Mesothelial cell of epicardium (in vitro differentiated cells): Measurements from ENCODE around the gene DCLK1. TPM values are rescaled to one million over a fixed set of nuclear protein-coding genes. Genes with fewer than 3 reads are reported as not detected.

ENCODE experiments used
- DNase-seq, 2 experiments: peaks; one replicate each; pipeline ENCODE4 v3.0.0; 2021; ENCODE audit warnings: low spot score in 2 of 2; ENCODE audit not compliant: unreplicated experiment in 2 of 2
- H3K27ac Mint-ChIP-seq: 2 replicates; pipeline ENCODE4 v1.8.0; 2021; ENCODE audit warnings: mixed read lengths
- H3K27me3 Mint-ChIP-seq: 2 replicates; pipeline ENCODE4 v1.8.0; 2021; ENCODE audit warnings: low read depth, mixed read lengths
- H3K36me3 Mint-ChIP-seq: 2 replicates; pipeline ENCODE4 v1.8.0; 2021; ENCODE audit warnings: mixed read lengths
- H3K4me1 Mint-ChIP-seq: 2 replicates; pipeline ENCODE4 v1.8.0; 2021; ENCODE audit warnings: mixed read lengths
- H3K4me3 Mint-ChIP-seq: 2 replicates; pipeline ENCODE4 v1.8.0; 2021; ENCODE audit warnings: mild to moderate bottlenecking, moderate library complexity, mixed read lengths
- H3K9me3 Mint-ChIP-seq: 2 replicates; pipeline ENCODE4 v1.8.0; 2021; ENCODE audit warnings: mixed read lengths
- CTCF ChIP-seq: fragments of 200-600 bp; sonication (generic); IDR thresholded peaks from one replicate; pipeline ENCODE4 v1.5.0; 2021; ENCODE audit warnings: antibody characterized with exemption; ENCODE audit not compliant: unreplicated experiment
- total RNA-seq: library from RNA; stranded (reverse); gene quantifications from 3 replicates; pipeline ENCODE4 v1.2.1, GENCODE V29; 2021

Gene DCLK1
- total RNA-seq, 1 donor from 2014 or later, result 21.7 TPM

GRCh38 chr13:35909091-35909490 is 222.1 kb downstream of the DCLK1 start:
- DNase-seq, result no peak
- Mint-ChIP-seq H3K4me3 (no peak overlapping the region), H3K9me3 (no peaks in the 10 kb centered on the region), H3K4me1 (peaks cover 4% of the 10 kb centered on the region), H3K36me3 (no peaks in the 10 kb centered on the region), H3K27me3 (no peaks in the 10 kb centered on the region), H3K27ac (no peak overlapping the region)
- no peak for TF ChIP-seq CTCF

GRCh38 chr13:35908226-35908625 is 223.0 kb downstream of the DCLK1 start:
- TF ChIP-seq CTCF, result no peak
- Mint-ChIP-seq H3K4me1 (peaks cover 4% of the 10 kb centered on the region), H3K27me3 (no peaks in the 10 kb centered on the region), H3K27ac (no peak overlapping the region), H3K9me3 (no peaks in the 10 kb centered on the region), H3K4me3 (no peak overlapping the region), H3K36me3 (no peaks in the 10 kb centered on the region)
- DNase-seq, result no peak

GRCh38 chr13:35906636-35907035 is 224.5 kb downstream of the DCLK1 start:
- H3K36me3 Mint-ChIP-seq, result no peaks in the 10 kb centered on the region
- peaks cover 4% of the 10 kb centered on the region for H3K4me1 Mint-ChIP-seq
- TF ChIP-seq CTCF, result no peak
- no peak for DNase-seq
- no peaks in the 10 kb centered on the region for H3K27me3 Mint-ChIP-seq
- H3K27ac Mint-ChIP-seq, result no peak overlapping the region
- no peaks in the 10 kb centered on the region for H3K9me3 Mint-ChIP-seq
- no peak overlapping the region for H3K4me3 Mint-ChIP-seq

GRCh38 chr13:35903075-35903474 is 228.1 kb downstream of the DCLK1 start:
- Mint-ChIP-seq H3K9me3 (no peaks in the 10 kb centered on the region), H3K4me3 (no peak overlapping the region), H3K4me1 (peaks cover 6% of the 10 kb centered on the region), H3K36me3 (no peaks in the 10 kb centered on the region), H3K27ac (no peak overlapping the region), H3K27me3 (no peaks in the 10 kb centered on the region)
- TF ChIP-seq CTCF, result no peak
- no peak for DNase-seq

GRCh38 chr13:35898041-35898440 is 233.1 kb downstream of the DCLK1 start:
- Mint-ChIP-seq H3K4me3 (no peak overlapping the region), H3K9me3 (no peaks in the 10 kb centered on the region), H3K27me3 (no peaks in the 10 kb centered on the region), H3K36me3 (no peaks in the 10 kb centered on the region), H3K27ac (no peak overlapping the region), H3K4me1 (peaks cover 3% of the 10 kb centered on the region)
- no peak for TF ChIP-seq CTCF
- DNase-seq, result no peak

- Mint-ChIP-seq H3K4me1 (peaks cover 13% of the 10 kb centered on the region), H3K27me3 (no peaks in the 10 kb centered on the region), H3K36me3 (no peaks in the 10 kb centered on the region), H3K4me3 (no peak overlapping the region), H3K27ac (no peak overlapping the region), H3K9me3 (no peaks in the 10 kb centered on the region)
- no peak for DNase-seq
- no peak for TF ChIP-seq CTCF
Observed at GRCh38 chr13:35894636-35895035, 236.5 kb downstream of the DCLK1 start.
